SU-DHL-6 (cell line): ENCODE measurements around the gene COQ8A.

Experiments
- H2AFZ ChIP-seq: fragments of 200-600 bp; sonication (generic); 2 replicates; pipeline ENCODE4 v1.6.1; 2014; ENCODE audit warnings: low read depth, mild to moderate bottlenecking, moderate library complexity, mixed read lengths, antibody characterized with exemption, low read length; ENCODE audit not compliant: severe bottlenecking
- H3F3A ChIP-seq: fragments of 200-600 bp; shearing (Covaris generic); 2 replicates; pipeline ENCODE4 v1.6.0; 2016; ENCODE audit warnings: antibody characterized with exemption, mild to moderate bottlenecking; ENCODE audit not compliant: insufficient read depth
- H3K27ac ChIP-seq: fragments of 200-600 bp; sonication (generic); 2 replicates; pipeline ENCODE4 v1.5.1; 2016; ENCODE audit warnings: low read depth, mild to moderate bottlenecking, low read length, moderate library complexity, mixed read lengths
- H3K27me3 ChIP-seq: fragments of 200-600 bp; sonication (generic), shearing (Covaris generic); 2 replicates; pipeline ENCODE4 v1.6.0; 2014; ENCODE audit warnings: mild to moderate bottlenecking, low read length
- H3K36me3 ChIP-seq: fragments of 200-600 bp; sonication (generic); 2 replicates; pipeline ENCODE4 v1.6.1; 2014; ENCODE audit warnings: mild to moderate bottlenecking, low read length, mixed read lengths
- H3K4me2 ChIP-seq: fragments of 300-600, 200-600 bp; shearing (Covaris generic), sonication (generic); 2 replicates; pipeline ENCODE4 v1.6.0; 2014; ENCODE audit warnings: low read length, low read depth, mild to moderate bottlenecking; ENCODE audit not compliant: poor library complexity, severe bottlenecking
- H3K4me3 ChIP-seq: fragments of 200-600 bp; sonication (generic); 2 replicates; pipeline ENCODE4 v1.5.1; 2014; ENCODE audit warnings: antibody characterized with exemption, low read length, mild to moderate bottlenecking, mixed read lengths; ENCODE audit not compliant: insufficient read depth, poor library complexity, severe bottlenecking
- H3K79me2 ChIP-seq: fragments of 200-600 bp; sonication (generic); 2 replicates; pipeline ENCODE4 v1.6.1; 2014; ENCODE audit warnings: mild to moderate bottlenecking, low read length, moderate library complexity; ENCODE audit not compliant: insufficient read depth
- H3K9ac ChIP-seq: fragments of 200-600 bp; sonication (generic); 2 replicates; pipeline ENCODE4 v1.7.0; 2014; ENCODE audit warnings: mild to moderate bottlenecking, low read length
- H3K9me2 ChIP-seq: fragments of 200-600 bp; sonication (generic); replicated peaks from 2 replicates; pipeline ENCODE4 v1.6.1; 2014; ENCODE audit warnings: low read length; ENCODE audit not compliant: insufficient read depth
- H3K9me3 ChIP-seq: fragments of 200-600 bp; sonication (generic); 2 replicates; pipeline ENCODE4 v1.6.1; 2014; ENCODE audit warnings: low read length, mixed read lengths; ENCODE audit not compliant: insufficient read depth
- H4K20me1 ChIP-seq: fragments of 200-600 bp; sonication (generic); 2 replicates; pipeline ENCODE4 v1.6.1; 2014; ENCODE audit warnings: low read depth, mild to moderate bottlenecking, antibody characterized with exemption, low read length, moderate library complexity, mixed read lengths
- CTCF ChIP-seq: fragments of 200-600 bp; sonication (generic); IDR thresholded peaks from one replicate; pipeline ENCODE4 v1.5.1; 2017; ENCODE audit warnings: antibody characterized with exemption, mild to moderate bottlenecking, low read length, moderate library complexity; ENCODE audit not compliant: insufficient read depth, poor library complexity, severe bottlenecking
- EZH2phosphoT487 ChIP-seq: fragments of 200-600 bp; sonication (generic), shearing (Covaris generic); conservative IDR thresholded peaks from 2 replicates; pipeline ENCODE4 v1.6.1; 2018; ENCODE audit warnings: mild to moderate bottlenecking, antibody characterized with exemption, low read length, moderate library complexity, mixed read lengths

Gene COQ8A

GRCh38 chr1:226943156-226943555 is 3.1 kb downstream of the COQ8A start:
- H3K9me2 ChIP-seq = no peaks in the 10 kb centered on the region
- H3F3A ChIP-seq = no peaks in the 10 kb centered on the region
- H3K79me2 ChIP-seq = no peaks in the 10 kb centered on the region
- H3K9ac ChIP-seq = no peak overlapping the region
- H3K36me3 ChIP-seq = no peaks in the 10 kb centered on the region
- H3K4me3 ChIP-seq = no peak overlapping the region
- no peak overlapping the region for H3K4me2 ChIP-seq
- TF ChIP-seq CTCF (no peak), EZH2phosphoT487 (no peak)
- H2AFZ ChIP-seq = no peak overlapping the region
- H4K20me1 ChIP-seq = no peaks in the 10 kb centered on the region
- no peak overlapping the region for H3K27ac ChIP-seq
- H3K27me3 ChIP-seq = no peaks in the 10 kb centered on the region
- no peaks in the 10 kb centered on the region for H3K9me3 ChIP-seq

- Histone ChIP-seq H3K4me3 (no peak overlapping the region), H4K20me1 (no peaks in the 10 kb centered on the region), H2AFZ (no peak overlapping the region), H3K9me3 (no peaks in the 10 kb centered on the region), H3F3A (no peaks in the 10 kb centered on the region), H3K9ac (no peak overlapping the region), H3K27ac (no peak overlapping the region), H3K4me2 (no peak overlapping the region), H3K9me2 (no peaks in the 10 kb centered on the region), H3K27me3 (no peaks in the 10 kb centered on the region), H3K79me2 (no peaks in the 10 kb centered on the region), H3K36me3 (no peaks in the 10 kb centered on the region)
- no peak for TF ChIP-seq EZH2phosphoT487
- TF ChIP-seq CTCF = no peak
Measured at GRCh38 chr1:226943927-226944326, 3.8 kb downstream of the COQ8A start.

- H3K4me2 ChIP-seq = no peak overlapping the region
- TF ChIP-seq EZH2phosphoT487 (no peak), CTCF (no peak)
Measured at GRCh38 chr1:226945106-226945857, 5.2 kb downstream of the COQ8A start.

More at GRCh38 chr1:226945106-226945857, 5.2 kb downstream of the COQ8A start:
- Histone ChIP-seq H3K9ac (no peak overlapping the region), H3F3A (no peaks in the 10 kb centered on the region), H2AFZ (no peak overlapping the region), H3K27ac (no peak overlapping the region), H3K9me3 (no peaks in the 10 kb centered on the region), H3K9me2 (no peaks in the 10 kb centered on the region), H3K4me3 (no peak overlapping the region), H3K36me3 (no peaks in the 10 kb centered on the region), H3K27me3 (no peaks in the 10 kb centered on the region), H3K79me2 (no peaks in the 10 kb centered on the region), H4K20me1 (no peaks in the 10 kb centered on the region)
